H1 (cell line): Measurements from ENCODE around the gene RBM47.

Source experiments
- JUND ChIP-seq: IDR thresholded peaks from 2 replicates; pipeline ENCODE4 v1.6.1; 2011; ENCODE audit warnings: mild to moderate bottlenecking, improper control_type of control experiment, low read length
- TF ChIP-seq, protein P1 (sequence below), 3 experiments: IDR thresholded peaks; 1 replicate in 2 of 3; 2 replicates in 1 of 3; pipeline versions ENCODE4 v1.5.1 to v1.6.1; 2011; ENCODE audit warnings: low read length in 3 of 3, mild to moderate bottlenecking in 3 of 3, inconsistent platforms in 2 of 3, low read depth in 1 of 3, moderate library complexity in 1 of 3; ENCODE audit not compliant: insufficient read depth in 1 of 3; ENCODE audit errors: control extremely low read depth in 1 of 3

DNA sequence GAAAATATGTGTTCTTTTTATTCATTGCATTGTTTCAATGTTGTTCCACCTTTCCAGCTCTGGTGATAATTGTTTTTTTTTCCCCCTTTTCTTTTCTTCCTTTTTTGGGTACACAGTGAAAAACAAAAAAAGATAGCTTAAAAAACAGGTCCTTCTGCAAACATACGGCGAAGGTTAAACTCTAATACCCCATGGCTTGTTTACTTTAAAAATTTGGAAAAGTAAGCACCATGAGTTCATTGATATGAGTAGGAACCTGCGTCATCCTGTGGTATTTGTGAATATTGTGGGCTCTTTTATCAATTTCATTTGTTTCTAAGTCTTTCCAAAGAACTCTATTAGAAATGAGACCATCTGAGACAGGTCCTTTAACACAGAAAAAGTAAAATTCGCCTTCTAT lies 171.0 kb downstream of the RBM47 start:
- TF ChIP-seq, protein P1, sequence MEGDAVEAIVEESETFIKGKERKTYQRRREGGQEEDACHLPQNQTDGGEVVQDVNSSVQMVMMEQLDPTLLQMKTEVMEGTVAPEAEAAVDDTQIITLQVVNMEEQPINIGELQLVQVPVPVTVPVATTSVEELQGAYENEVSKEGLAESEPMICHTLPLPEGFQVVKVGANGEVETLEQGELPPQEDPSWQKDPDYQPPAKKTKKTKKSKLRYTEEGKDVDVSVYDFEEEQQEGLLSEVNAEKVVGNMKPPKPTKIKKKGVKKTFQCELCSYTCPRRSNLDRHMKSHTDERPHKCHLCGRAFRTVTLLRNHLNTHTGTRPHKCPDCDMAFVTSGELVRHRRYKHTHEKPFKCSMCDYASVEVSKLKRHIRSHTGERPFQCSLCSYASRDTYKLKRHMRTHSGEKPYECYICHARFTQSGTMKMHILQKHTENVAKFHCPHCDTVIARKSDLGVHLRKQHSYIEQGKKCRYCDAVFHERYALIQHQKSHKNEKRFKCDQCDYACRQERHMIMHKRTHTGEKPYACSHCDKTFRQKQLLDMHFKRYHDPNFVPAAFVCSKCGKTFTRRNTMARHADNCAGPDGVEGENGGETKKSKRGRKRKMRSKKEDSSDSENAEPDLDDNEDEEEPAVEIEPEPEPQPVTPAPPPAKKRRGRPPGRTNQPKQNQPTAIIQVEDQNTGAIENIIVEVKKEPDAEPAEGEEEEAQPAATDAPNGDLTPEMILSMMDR (IDR thresholded peaks at IDR 0.05; ENCODE audit: control extremely low read depth in 1 of 3, insufficient read depth in 1 of 3, low read depth in 1 of 3, low read length in 3 of 3) = no peak
- no peak for TF ChIP-seq JUND
